SK-N-SH treated with all-trans-retinoic acid at 6 μM for 48 hours (cell line): ENCODE measurements around the gene DCTN3.
A peak's percentile ranks its signal among the peaks of the same experiment; 100 is the strongest.

Experiments used
- ATAC-seq: fragments of 200-7000 bp; cut with Tn5 transposase; 3 replicates; pipeline ENCODE4 v1.9.1; 2020; ENCODE audit warnings: mild to moderate bottlenecking, moderate library complexity
- BACH2 ChIP-seq: fragments of 250-450 bp; sonication (Bioruptor Pico); IDR thresholded peaks from 2 replicates; pipeline ENCODE4 v1.9.0; 2021; ENCODE audit warnings: mild to moderate bottlenecking, borderline replicate concordance
- GLIS3 ChIP-seq: fragments of 250-450 bp; sonication (Bioruptor Pico); IDR thresholded peaks from 2 replicates; pipeline ENCODE4 v1.5.0; 2020; ENCODE audit warnings: mild to moderate bottlenecking, moderate library complexity
- OSR1 ChIP-seq: fragments of 250-450 bp; sonication (Bioruptor Pico); IDR thresholded peaks from 2 replicates; pipeline ENCODE4 v1.8.0; 2022; ENCODE audit warnings: moderate library complexity, mild to moderate bottlenecking, inconsistent platforms
- PPARA ChIP-seq: fragments of 250-450 bp; sonication (Bioruptor Pico); IDR thresholded peaks from 2 replicates; pipeline ENCODE4 v1.5.0; 2020; ENCODE audit warnings: mild to moderate bottlenecking, borderline replicate concordance
- RARB ChIP-seq: fragments of 250-450 bp; sonication (Bioruptor Pico); IDR thresholded peaks from 2 replicates; pipeline ENCODE4 v1.8.0; 2021; ENCODE audit warnings: mild to moderate bottlenecking, moderate library complexity
- TCF4 ChIP-seq: fragments of 250-450 bp; sonication (Bioruptor Pico); IDR thresholded peaks from 2 replicates; pipeline ENCODE4 v1.8.0; 2021; ENCODE audit warnings: mild to moderate bottlenecking, moderate library complexity, borderline replicate concordance
- TOX ChIP-seq: fragments of 250-450 bp; sonication (Bioruptor Pico); IDR thresholded peaks from 2 replicates; pipeline ENCODE4 v1.8.0; 2021; ENCODE audit warnings: mild to moderate bottlenecking, moderate library complexity, borderline replicate concordance
- ZC3H10 ChIP-seq: fragments of 250-450 bp; sonication (Bioruptor Pico); IDR thresholded peaks from 2 replicates; pipeline ENCODE4 v1.5.1; 2021; ENCODE audit warnings: mild to moderate bottlenecking, moderate library complexity
- ZFP3 ChIP-seq: fragments of 250-450 bp; sonication (Bioruptor Pico); IDR thresholded peaks from 2 replicates; pipeline ENCODE4 v1.5.0; 2020; ENCODE audit warnings: mild to moderate bottlenecking, moderate library complexity
- ZFP30 ChIP-seq: fragments of 450-650 bp; formaldehyde crosslinking; IDR thresholded peaks from 2 replicates; pipeline ENCODE4 v1.5.0; 2022; ENCODE audit warnings: mild to moderate bottlenecking, moderate library complexity
- ZNF565 ChIP-seq: fragments of 450-650 bp; formaldehyde crosslinking; conservative IDR thresholded peaks from 2 replicates; pipeline ENCODE4 v1.5.0; 2020; ENCODE audit warnings: low read depth, mild to moderate bottlenecking, moderate library complexity
- ZNF70 ChIP-seq: fragments of 450-650 bp; formaldehyde crosslinking; IDR thresholded peaks from 2 replicates; pipeline ENCODE4 v1.5.0; 2020; ENCODE audit warnings: mild to moderate bottlenecking, moderate library complexity
- ZNF8 ChIP-seq: fragments of 450-650 bp; formaldehyde crosslinking; IDR thresholded peaks from 2 replicates; pipeline ENCODE4 v1.5.0; 2020; ENCODE audit warnings: mild to moderate bottlenecking, moderate library complexity
- TF ChIP-seq, protein P1 (sequence below): fragments of 250-450 bp; sonication (Bioruptor Pico); IDR thresholded peaks from 2 replicates; pipeline ENCODE4 v1.8.0; 2020; ENCODE audit warnings: mild to moderate bottlenecking, moderate library complexity, borderline replicate concordance
- TF ChIP-seq, protein P2 (sequence below): fragments of 250-450 bp; sonication (Bioruptor Pico); IDR thresholded peaks from 2 replicates; pipeline ENCODE4 v1.5.1; 2021; ENCODE audit warnings: mild to moderate bottlenecking, moderate library complexity
- TF ChIP-seq, protein P3 (sequence below): fragments of 250-450 bp; sonication (Bioruptor Pico); IDR thresholded peaks from 2 replicates; pipeline ENCODE4 v1.5.1; 2020; ENCODE audit warnings: low read depth, mild to moderate bottlenecking, moderate library complexity
- TF ChIP-seq, protein P4 (sequence below): fragments of 250-450 bp; sonication (Bioruptor Pico); IDR thresholded peaks from 2 replicates; pipeline ENCODE4 v1.8.0; 2021; ENCODE audit warnings: low read depth, mild to moderate bottlenecking, moderate library complexity, borderline replicate concordance

DCTN3 gene

DNA sequence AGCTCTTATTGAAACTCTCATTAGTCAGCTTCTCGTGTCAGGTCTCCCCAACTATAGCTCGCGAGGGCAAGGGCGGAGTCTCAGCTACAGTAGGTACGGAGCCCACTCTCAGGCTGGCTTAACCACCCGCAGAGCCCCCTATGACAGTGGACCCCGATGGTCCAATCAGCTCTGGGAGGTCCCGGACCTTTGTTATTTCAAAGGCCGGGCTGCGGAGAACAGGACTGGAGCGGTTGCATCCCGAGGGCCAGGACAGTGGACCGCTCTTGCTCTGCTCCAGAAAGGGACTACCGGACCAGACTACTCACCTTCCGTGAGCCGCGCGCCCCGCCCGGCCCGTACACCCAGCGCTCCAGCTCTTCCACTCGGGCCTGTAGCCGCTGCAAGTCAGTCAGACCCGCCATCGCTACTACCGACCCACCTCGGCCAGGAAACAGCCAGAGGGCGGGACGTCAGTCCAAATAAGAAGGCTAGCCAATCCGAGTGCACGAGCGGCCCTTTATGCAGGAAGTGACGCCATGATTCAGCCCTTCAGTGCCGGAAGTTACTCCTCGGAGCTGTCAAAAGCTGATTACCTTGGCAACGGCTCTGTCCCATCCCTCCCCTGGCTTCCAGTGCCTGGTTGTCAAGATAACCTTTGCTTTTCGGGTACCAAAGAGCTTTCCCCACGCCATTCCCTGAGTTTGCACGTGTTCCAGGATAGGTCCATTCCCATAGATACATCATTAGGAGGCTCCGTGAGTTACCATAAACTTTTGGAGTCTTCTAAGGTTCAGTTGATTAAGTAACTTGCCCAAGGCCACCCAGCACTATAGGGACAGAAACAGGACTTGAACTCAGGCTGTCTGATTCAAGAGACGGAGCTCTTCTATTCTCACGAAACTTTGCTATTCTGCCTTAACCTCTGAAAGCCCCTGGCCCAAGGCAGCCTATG is at the start of gene DCTN3:
Gene DCTN3, minus strand, starts transcription at position 435 of the 934 bp plus-strand sequence. Its CDS starts 31 bp downstream, at position 404.
- peak; percentile 100 for ATAC-seq
- TF ChIP-seq ZC3H10 (CRISPR knock-in tag) (no peak), ZNF70 (no peak), GLIS3 (CRISPR knock-in tag) (no peak), TCF4 (CRISPR knock-in tag) (no peak), ZNF8 (no peak)
- TF ChIP-seq, all 23 proteins: peak for 0

DNA sequence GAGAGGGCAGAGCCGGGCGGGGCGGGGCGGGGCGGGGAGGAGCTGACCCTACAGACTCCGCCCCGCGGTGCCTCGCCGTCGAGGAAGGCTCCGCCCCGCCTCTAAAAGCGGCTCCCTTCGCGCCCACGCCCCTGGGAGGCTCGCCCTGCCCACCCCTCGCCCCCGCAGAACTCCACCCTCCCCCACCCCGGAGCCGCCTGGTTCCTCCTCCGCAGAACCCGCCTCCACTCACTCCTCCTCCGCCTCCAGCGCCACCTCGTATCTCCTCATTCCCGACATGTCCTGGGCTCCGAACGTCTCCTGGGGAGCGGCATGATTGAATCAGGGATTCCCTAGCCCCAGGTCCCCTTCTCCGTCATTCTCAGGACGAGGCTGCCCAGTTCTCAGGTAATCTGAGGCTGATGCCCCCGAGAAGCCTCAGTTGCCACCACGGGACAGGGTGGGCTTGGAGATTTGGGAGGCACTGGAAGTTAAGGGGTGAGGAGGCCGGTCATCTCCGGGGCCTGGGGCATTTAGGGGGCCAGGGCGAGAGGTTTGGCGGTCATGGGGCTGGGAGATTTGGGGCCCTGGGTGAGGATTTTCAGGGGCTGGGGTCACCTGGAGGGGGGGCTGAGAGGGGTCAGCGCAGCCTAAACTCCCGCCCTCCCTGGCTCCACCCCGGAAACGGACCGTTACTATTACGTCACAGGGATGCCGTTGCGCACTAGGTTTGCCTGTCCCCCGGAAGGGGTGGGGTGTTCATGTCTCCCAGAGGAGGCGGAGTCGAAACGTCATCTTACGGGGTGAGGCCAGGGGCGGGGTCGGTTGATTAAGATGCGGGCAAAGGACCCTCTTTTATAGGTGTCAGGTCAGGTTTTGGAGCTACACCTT is 45.3 kb upstream of the DCTN3 start:
- ATAC-seq: peak; percentile 86
- TF ChIP-seq RARB (CRISPR knock-in tag): no peak
- TF ChIP-seq, protein P1, sequence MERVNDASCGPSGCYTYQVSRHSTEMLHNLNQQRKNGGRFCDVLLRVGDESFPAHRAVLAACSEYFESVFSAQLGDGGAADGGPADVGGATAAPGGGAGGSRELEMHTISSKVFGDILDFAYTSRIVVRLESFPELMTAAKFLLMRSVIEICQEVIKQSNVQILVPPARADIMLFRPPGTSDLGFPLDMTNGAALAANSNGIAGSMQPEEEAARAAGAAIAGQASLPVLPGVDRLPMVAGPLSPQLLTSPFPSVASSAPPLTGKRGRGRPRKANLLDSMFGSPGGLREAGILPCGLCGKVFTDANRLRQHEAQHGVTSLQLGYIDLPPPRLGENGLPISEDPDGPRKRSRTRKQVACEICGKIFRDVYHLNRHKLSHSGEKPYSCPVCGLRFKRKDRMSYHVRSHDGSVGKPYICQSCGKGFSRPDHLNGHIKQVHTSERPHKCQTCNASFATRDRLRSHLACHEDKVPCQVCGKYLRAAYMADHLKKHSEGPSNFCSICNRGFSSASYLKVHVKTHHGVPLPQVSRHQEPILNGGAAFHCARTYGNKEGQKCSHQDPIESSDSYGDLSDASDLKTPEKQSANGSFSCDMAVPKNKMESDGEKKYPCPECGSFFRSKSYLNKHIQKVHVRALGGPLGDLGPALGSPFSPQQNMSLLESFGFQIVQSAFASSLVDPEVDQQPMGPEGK (CRISPR knock-in tag): peak; percentile 51; the same call in 1 of the 2 replicates

DNA sequence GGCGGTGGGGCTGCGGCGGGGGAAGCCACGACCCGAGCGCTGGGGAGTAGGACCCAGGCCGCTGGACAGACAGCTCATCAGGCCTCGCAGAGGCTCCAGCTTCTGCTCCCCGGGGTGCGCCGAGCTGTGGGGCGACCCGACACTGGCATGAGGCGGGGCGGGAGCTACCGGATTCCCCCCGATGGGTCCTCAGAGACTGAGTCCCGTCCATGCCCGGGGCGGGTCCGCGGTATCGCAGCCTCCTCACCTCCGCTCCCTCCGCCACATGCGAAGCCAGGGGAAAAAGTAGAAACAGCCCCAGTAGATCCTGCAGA is 44.7 kb upstream of the DCTN3 start:
- TF ChIP-seq TCF4 (CRISPR knock-in tag) (no peak), ZFP30 (no peak), GLIS3 (CRISPR knock-in tag) (no peak)
- no peak; the same call in 2 of the 3 replicates for ATAC-seq

DNA sequence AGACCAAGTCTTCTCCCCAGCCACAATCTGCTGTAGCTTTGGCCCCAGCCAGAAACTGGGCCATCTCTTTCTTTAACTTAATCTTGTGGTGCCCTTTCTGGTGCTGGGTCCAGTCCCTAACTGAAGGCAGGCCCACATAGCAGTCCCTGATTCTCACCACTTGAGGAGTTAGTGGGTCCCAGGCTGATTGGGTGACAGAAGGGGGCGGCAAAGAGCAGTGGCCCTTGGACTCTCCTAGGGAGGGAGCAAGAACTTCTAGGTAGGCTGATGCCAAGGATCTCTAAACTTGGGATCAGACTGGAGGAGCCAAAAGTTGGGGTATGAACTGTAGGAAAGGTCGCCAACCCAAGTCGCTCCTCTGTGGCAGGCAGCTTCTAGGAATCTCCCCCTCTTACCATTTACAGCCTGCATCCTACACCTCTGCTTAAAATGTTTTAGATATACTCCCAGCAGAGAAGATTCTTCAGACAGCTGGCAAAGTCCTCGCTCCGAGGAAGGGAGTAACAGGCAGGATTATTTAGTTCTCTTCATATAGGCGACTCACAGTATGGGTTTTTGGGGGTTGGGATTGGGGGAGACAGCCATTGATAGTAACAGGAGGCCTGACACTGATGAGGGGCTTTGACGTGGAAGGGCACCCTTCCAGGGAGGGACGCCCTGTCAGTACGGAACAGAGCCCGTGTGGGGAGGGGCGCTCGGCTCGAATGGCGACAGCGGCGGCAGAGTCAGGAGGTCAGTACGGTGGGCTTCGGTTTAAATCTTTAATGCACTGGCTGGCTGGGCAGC is 44.2 kb upstream of the DCTN3 start:
- ATAC-seq: peak; percentile 80
- TF ChIP-seq OSR1 (CRISPR knock-in tag): no peak

DNA sequence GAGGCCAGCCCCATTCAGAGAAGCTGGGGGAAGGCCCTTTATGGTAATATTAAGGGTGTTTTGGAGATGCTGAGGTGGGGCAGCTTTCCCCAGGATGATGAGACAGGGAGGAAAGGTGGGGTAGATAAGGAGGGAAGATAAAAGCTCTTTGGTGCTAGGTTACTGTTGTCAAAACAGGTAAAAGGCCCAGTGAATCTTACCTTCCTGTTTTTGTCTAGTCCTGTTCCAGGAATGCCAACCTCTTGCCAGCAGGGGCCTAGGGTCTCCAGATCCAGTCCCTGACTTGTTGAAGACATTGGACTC is 43.0 kb upstream of the DCTN3 start:
- TF ChIP-seq ZNF8 (no peak), TOX (CRISPR knock-in tag) (no peak), ZFP30 (no peak), ZNF565 (CRISPR knock-in tag) (no peak), TCF4 (CRISPR knock-in tag) (no peak), PPARA (no peak)
- TF ChIP-seq, protein P2, sequence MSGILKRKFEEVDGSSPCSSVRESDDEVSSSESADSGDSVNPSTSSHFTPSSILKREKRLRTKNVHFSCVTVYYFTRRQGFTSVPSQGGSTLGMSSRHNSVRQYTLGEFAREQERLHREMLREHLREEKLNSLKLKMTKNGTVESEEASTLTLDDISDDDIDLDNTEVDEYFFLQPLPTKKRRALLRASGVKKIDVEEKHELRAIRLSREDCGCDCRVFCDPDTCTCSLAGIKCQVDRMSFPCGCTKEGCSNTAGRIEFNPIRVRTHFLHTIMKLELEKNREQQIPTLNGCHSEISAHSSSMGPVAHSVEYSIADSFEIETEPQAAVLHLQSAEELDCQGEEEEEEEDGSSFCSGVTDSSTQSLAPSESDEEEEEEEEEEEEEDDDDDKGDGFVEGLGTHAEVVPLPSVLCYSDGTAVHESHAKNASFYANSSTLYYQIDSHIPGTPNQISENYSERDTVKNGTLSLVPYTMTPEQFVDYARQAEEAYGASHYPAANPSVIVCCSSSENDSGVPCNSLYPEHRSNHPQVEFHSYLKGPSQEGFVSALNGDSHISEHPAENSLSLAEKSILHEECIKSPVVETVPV (CRISPR knock-in tag): no peak
- TF ChIP-seq, protein P3, sequence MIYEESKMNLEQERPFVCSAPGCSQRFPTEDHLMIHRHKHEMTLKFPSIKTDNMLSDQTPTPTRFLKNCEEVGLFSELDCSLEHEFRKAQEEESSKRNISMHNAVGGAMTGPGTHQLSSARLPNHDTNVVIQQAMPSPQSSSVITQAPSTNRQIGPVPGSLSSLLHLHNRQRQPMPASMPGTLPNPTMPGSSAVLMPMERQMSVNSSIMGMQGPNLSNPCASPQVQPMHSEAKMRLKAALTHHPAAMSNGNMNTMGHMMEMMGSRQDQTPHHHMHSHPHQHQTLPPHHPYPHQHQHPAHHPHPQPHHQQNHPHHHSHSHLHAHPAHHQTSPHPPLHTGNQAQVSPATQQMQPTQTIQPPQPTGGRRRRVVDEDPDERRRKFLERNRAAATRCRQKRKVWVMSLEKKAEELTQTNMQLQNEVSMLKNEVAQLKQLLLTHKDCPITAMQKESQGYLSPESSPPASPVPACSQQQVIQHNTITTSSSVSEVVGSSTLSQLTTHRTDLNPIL (CRISPR knock-in tag): no peak
- no peak for ATAC-seq

DNA sequence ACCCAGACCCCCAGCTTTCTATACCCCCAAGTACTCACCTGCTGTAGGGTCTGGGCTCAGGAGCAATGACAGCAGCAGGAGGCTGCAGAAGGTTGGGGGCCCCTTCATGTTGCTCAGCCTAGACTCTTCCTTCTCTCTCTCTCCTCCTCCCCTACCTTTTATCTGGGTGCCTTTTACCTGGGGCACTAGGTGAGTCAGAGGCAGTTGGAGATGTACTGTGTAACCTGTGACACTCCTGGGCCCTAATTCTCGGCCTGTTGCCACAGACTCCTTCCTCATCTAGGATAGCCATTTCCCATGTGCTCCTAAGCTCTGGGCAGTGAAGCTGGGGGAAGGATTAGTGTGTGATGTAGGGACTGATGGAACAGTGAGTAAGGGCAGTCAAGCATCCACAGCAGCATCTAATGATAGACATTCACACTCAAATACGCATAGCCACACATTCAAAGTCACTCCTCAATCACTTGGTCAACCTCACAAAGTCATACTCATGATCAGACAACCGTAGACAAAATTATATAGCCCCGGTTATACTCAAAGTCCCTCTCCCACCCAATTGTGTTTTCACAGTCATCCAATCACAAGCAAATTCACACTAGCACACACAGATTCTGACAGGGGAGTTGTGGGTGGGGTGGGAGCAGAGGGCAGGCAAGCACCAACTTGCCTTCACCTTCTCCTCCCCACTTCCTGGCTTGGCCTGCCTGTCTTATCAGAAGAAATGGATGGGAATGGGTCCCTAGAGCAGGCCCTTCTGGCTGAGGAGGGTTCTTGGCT is 42.4 kb upstream of the DCTN3 start, which contains the start of gene CCL27:
Gene CCL27, minus strand, starts transcription at position 132 of the 777 bp plus-strand sequence. Its CDS starts 24 bp downstream, at position 108.
- no peak for TF ChIP-seq ZFP3 (CRISPR knock-in tag)
- TF ChIP-seq, protein P1 (CRISPR knock-in tag): no peak
- TF ChIP-seq BACH2: no peak
- TF ChIP-seq TCF4 (CRISPR knock-in tag): no peak
- TF ChIP-seq, protein P4, sequence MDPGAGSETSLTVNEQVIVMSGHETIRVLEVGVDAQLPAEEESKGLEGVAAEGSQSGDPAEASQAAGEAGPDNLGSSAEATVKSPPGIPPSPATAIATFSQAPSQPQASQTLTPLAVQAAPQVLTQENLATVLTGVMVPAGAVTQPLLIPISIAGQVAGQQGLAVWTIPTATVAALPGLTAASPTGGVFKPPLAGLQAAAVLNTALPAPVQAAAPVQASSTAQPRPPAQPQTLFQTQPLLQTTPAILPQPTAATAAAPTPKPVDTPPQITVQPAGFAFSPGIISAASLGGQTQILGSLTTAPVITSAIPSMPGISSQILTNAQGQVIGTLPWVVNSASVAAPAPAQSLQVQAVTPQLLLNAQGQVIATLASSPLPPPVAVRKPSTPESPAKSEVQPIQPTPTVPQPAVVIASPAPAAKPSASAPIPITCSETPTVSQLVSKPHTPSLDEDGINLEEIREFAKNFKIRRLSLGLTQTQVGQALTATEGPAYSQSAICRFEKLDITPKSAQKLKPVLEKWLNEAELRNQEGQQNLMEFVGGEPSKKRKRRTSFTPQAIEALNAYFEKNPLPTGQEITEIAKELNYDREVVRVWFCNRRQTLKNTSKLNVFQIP: no peak
- no peak for ATAC-seq
